ENCODE measurements around the gene TFCP2L1.

The TFCP2L1 gene

DNA sequence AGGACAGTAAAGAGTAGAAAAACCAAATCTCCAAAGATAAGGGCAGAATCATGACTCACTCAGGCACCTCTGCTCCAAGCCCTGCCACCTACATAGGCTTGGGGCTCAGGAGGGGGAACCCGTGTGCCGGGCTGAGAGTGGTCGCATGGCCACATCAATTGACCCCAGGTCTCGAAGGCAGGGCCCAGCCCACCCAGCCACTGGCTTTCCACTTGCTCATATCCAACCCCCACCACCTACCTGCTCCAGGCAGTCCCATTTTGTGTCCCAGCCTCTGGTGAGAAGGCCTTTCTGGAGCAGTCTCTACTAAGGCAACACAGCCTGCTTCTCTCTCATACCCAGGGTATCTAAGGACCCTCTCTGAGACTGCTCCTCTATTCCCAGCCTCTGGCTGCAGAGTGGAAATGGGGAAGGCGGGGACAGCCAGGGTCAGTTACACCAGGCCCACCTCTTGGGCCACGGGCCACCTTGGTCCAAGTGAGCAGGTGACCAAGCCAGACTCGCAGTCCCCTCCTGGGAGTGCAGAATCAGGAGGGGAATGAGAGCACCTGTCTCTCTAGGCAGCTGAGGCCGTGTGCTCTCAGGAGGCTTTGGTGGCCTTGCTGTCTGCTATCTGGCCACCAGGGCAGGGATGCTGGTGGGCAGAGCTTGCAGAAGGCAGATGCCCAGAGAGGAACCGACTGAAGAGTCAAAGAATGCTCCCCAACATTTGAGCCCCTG, 20.8 kb downstream of the TFCP2L1 start:
- DNase-seq = no peak

DNA sequence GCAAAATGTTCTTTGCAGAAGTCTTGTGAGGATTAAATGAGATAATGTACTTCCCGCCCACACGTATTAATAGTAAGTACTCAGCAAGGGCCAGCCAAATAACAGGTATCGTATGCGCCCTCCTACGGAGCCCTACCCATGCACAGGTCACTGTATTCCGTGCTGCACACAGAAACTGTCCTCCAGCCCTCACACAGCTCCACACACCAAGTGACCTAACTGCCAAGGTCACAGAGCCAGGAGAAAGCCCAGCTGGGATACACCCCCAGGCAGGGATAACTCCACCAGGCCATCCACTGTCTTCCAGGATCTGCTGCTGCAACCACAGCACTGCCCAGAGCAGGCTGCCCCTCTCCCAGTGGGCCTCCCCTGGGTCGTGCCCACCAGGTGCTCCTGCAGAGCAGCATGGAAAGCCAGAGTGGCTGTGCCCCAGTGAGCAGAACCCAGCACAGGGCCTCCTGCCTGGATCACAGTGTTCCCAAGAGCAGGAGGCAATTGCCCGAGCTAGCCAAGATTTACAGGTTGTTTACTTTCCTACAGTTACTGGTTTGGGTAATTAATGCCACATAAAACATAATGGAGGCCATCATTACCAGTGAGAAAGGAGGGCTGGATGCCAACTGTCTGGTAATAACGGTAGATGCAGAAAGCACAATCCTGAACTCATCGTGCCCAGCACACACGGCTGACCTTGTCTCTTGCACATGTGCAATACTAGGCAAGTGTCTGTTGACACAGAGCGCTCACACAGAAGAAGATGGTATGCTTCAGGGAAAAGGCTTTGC, 24.4 kb downstream of the TFCP2L1 start:
- DNase-seq = no peak

DNA sequence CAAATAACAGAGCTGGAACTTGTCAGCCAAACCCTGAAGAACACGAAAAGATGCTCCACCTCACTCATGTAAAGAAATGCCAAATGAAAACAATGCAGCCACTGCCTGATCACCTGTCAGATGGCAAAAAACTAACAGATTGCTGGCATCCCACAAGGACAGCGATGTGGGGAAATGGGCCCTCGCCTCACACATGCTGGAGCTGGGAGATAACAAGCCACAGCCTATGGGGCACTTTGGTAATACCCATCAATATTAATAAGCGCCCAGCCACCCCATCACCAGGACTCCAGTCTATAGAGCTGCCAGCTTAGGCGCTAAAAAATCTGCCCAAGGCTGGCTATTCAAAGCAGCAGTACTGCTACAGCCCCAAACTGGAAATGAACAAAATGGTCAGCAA, 27.0 kb downstream of the TFCP2L1 start:
- DNase-seq = no peak

DNA sequence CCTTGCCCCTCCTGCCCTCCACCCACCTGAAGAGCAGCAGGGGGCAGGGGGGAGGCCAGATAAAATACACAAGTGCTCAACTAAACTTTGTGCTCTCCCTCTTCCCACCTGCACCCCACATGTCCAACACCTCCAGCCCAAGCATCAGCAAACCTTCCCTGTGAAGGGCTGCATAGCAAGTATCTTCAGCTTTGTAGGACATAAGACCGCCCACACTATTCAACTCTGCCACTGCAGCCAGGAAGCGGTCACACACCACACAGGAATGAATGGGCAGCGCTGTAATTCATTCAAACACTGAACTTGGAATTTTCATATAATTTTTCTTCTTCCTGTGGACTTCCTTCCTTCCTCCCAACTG, 27.5 kb downstream of the TFCP2L1 start:
- no peak for DNase-seq

DNA sequence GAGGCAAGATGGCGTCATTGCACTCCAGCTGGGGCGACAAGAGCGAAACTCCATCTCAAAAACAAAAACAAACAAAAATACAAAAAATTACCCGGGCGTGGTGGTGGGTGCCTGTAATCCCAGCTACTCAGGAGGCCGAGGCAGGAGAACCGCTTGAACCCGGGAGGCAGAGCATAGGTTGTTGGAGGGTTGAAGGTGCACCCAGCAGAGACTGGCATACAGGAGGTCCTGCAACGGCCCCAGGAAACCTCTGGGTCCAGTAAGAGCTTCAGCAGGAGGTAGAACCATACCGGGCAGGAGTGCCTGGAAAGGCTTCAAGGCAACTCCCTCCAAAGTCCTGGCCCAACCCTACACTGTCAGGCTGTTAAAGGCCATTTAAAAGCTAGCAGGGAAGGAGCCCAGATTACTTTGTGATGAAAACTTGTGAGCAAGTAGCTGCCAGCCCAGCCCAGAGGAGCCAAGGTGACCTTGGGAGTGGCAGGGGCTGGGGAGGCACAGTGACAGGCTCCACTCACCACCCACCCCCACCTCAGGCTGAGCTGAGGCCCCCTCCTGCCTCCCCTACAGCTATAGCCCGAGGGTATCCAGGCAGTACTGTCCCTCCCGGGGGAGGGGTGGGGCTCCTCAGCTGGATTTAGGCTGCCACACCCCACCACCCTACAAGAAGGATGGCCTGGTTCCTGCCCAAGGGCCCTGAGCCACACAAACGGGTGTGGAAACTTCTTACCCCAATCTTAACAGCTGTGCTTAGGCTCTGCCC, 28.1 kb downstream of the TFCP2L1 start:
- DNase-seq = no peak

DNA sequence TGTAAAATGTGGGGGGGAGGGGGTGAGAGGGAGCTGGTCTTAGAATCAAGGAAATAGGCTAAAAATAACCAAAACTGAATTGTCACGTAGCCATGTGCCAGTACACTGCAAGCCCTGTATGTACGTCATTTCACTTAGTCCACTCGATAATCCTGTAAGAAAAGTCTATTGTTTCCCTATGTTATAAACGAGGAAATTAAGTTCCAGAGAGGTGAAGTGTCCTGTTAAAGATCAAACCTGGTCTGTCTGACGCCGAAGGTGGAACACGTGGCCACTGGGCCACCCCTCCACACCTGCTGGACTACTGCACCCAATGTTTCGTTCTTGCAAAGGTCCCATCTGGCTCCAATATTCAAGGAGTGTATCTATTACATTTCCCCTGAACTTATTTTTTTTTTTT, 29.6 kb downstream of the TFCP2L1 start:
- no peak for DNase-seq

DNA sequence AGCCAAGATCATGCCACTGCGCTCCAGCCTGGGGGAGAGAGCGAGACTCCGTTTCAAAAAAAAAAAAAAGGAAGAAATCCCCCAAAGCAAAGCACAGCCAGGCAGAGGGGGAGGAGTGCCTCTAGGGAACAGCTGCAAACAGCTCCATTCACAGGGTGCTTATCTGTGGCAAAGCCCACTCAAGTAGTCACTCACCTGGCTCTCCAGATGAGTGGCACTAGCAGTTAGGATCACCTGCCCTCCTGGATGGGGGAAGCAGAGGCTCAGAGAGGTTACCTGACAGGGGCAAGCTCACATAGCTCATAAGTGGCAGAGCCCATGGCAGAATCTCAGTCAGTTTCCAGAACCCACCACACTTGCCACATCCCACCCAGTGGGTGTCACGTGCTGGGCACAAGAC, 30.3 kb downstream of the TFCP2L1 start:
- DNase-seq = no peak

DNA sequence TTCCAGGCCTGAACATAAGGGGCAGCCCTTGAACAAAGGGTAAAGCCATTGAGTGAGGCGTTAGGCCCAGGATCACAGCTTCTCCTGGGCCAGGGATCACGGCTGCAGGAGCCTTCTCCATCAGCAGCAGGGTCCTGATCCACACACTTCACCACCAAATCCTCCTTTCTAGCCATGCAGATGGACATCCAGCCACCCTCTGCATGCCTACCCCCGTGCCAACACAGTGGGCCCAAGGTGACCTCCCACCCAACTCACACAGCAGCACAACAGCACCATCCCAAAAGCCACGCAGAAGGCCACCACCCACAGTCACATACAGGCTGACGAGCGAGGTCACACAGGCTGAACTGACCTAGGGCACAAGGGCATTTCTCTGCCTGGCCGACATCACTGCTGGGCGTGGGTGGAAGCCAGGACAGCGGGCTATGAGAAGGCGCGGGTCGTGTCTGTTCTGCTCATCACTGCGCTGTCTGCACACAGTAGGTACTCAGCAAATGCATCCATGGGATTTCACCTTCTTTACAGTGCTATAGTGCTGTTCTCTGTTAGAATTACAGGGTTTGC, 31.2 kb downstream of the TFCP2L1 start:
- DNase-seq = no peak

DNA sequence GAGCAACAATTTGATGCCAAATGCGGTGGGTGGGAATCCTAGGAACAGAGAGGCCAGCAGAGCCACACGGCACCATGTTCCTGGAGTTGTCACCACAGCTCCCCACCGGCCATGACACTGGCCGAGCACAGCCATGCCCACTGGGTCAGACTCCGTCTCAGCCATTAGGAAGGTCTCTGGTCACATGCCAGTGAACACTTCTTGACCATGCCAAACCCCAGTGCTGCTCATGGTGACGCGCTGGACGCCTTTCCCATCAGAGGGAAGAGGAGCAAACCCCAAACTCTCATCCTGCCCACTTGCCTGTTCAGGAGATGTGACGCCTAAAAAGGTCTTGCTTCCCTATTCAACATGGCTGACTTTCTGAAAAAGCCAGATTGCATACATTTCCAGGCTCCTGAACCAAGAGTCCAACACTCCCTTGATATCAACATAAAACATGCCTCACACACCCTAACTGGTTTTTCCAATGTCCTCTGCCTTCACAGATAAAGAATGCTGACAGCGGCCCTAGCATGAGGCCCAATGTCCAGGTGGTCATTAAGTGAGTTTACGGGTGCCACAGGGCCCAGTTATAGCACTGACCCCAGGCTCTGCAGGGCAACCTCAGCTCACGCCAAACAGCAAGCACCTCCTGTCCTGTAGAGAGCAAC, 31.9 kb downstream of the TFCP2L1 start:
- no peak for DNase-seq

DNA sequence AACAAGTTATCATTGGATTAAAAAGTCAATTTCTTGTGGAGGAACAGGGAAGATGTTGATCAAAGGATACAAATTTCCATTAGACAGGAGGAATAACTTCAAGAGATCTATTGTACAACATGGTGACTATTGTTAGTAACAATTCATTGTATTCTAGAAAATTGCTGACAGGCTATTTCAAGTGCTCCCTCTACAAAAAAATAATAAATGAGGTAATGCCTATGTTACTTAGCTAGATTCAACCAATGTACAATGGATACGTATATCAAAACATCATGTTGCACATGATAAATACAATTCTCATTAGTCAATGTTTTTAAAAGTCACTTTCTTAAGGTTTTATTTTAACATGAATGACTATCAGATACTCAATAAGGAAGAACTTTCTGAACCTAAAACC, 33.5 kb downstream of the TFCP2L1 start:
- no peak for DNase-seq

DNA sequence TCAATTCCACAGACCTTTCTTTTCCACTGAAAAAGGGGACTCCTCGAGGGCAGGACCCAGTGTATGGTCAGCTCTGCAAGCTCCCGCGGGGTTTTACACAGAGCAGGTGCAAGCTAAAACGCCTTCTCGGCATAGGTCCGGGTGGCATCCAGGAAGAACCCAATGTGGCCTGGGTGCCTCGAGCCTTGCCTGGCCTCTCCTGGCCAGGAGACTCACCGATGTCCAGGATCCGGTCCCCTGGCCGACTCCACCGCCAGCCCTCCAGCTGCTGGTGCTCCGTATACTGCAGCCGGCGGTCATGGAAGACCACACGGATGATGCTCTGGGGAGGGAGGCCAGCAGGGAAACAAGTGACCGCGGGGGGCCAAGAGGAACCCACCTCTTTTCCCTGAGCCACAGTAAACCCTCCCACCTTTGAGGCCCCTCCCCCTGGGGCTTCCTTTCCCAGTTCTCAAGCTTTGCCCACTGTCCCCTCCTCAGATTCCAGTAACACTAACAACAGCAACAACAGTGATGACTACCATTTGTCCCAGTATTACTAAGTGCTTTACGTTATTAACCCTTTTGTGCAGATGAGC, 36.1 kb downstream of the TFCP2L1 start:
- DNase-seq = no peak

DNA sequence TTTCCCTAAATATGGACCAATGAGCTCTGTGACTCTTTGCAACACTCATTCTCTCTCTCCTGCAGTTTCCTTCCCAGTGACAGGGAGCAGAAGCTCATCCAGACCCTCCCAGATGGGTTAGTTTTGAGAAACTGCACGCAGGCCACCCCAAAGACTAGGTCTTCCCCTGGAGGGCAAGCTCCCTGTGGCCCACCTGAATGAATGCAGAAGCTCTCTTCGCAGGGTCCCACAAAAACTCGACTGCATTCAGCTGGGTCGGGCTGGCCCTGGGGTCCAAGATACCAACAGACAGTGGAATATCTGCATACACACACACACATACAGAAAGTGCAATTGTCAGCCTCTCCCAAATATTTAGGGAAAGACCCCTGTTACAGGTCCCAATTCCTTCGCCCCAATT, 37.0 kb downstream of the TFCP2L1 start:
- no peak for DNase-seq

DNA sequence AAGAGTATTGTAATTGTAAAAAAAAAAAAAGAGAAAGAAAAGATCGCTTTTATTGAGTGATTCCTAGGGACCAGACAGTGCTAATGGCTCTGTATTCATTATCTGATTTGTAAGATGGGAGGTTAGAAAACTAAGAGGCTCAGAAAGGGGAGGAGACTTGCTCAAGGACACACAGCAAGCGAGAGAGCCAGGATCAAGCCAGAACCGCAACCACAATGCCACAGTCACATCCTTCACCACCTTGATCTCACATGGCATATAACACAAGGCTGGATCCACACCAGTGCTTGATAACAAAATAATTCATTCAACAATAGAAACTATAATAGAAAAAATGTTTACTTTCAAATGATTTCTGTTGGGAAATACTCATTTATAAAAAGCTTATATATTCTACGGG, 37.5 kb downstream of the TFCP2L1 start:
- no peak for DNase-seq

DNA sequence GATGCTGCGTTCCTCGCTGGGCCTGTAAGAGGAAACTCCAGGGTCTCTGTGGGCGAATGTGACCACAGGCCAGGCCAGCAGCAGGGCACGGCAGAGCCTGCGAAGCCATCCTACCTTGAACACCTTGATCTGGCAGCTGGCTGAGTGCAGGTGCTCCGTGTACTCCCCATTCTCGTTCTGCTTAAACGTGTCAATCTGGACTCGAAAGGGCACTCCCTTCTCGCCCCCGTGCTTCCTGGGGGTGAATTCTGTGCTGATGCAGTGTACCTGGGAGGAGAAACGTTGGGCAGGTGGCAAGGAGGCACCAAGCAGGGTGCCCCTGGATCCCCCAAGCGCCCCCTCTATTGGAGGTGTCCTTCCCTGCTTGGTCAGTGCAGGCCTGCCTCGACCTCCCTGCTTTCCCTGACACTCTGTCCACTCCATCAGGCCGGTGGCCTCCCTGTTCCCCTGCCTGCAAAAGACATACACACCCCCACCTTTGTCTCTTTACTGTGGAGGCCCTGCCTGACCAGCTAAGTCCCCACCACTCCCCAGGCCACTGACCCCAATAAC, 38.2 kb downstream of the TFCP2L1 start:
- DNase-seq = no peak

DNA sequence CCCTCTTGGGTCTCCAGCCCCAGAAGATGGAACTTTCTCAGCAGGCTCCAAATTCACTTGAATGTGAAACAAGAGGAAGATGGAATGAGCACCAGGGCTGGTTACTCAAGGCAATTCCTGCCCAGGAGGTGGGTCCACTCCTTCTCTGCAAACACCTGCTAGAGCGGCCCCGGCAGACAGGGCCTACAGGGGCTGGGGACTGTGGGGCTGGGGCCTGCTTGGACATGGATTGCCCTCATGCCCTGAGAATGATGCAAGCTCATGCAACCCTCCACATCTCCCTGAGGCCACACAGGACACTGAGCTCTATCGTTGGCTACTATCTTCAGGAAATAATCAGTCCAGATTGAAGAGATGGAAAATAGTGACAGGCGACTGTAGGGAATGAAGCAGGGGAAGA, 39.1 kb downstream of the TFCP2L1 start:
- no peak for DNase-seq

DNA sequence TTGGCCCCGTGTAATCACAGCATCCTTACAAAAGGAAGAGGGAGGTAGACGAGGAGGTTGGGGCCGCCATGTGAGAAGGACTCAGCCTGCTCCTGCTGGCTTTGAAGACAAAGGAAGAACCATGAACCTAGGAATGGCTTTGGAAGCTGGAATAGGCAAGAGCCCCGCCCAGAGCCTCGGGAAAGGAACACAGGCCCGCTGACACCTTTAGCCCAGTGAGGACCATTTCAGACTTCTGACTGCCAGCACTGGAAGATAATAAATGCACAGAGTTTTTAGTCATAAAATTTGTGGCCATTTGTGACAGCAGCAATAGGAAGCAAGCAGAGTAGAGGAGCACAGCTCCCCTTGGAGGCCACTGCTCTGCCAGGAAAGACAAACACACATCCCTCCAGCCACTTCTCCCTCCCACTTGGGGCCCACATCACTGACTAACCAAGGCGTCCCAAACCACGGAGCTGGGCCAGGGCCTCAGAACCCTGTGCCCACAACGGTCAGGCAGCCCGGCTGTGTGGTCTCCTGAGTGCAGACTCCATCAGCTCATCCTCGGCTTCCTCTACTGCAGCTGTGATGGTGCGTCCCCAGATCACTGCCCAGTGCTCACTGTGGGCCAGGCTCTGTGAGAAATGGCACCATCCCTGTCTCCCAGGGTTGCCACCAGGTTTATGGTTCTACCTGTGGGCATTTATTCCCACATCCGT, 39.7 kb downstream of the TFCP2L1 start:
- DNase-seq = no peak

DNA sequence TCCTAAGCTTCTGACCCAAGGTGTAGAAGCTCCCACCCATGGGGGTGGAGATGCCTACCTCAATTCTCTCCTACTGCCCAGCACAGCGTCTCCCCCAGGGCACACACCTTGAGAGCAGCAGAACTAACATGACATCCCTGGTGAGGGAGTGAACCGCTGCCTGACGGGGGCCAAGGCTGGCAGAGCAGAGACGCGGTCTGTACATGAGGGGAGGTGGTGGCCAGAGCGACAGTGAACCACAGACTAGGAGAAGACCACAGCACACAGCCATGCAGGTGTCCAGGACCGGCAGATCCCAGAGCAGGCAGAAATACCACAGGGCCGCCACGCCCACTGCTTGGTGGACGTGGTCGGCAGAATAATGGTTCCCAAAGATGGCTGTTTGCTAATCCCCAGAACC, 40.4 kb downstream of the TFCP2L1 start:
- DNase-seq = no peak

DNA sequence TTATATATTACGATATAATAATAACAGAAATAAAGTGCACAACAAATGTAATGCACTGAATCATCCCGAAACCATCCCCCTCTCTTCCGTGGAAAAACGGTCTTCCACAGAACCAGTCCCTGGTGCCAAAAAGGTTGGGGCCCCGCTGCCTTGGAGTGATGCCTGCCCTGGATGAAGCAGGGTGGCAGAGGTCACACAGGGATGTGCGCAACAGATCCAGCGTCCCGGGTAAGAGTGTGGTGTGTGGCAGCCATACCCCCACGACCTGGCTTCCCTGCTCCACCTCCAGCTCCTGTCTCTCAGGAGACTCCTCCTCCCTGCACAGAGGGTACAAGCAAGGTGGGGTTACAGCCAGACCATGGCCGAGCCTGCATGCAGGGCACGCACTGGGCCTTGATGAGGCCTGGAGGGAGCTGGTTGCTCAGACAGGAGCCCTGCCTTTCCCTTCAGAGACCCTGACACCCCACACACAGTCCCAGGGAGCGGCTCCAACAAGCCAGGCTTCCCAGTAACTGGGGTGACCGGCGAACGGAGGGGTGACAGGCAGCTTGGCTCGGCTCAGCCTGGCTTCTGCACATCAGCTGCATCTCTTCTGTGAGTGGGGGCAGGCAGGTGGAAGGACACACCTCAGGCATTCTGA, 41.1 kb downstream of the TFCP2L1 start:
- no peak for DNase-seq

DNA sequence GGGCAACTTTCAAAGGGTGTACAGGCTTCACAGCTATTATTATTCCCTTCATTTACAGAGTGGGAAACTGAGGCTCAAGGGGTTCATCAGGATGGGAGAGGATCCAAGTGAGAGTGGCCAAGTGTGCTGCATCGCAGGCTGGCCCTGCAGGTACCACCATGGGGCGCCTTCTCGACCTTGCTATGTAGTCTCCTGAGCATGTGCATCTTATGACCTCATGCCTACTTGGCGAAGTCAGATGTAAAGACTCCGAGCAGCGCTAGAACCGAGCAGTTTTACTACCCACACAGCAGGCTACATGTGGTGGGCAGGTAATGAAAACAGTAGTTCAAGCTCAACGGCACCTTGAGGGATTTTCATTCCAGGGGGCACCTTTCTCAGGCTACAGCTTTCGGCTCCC, 42.0 kb downstream of the TFCP2L1 start:
- DNase-seq = no peak

DNA sequence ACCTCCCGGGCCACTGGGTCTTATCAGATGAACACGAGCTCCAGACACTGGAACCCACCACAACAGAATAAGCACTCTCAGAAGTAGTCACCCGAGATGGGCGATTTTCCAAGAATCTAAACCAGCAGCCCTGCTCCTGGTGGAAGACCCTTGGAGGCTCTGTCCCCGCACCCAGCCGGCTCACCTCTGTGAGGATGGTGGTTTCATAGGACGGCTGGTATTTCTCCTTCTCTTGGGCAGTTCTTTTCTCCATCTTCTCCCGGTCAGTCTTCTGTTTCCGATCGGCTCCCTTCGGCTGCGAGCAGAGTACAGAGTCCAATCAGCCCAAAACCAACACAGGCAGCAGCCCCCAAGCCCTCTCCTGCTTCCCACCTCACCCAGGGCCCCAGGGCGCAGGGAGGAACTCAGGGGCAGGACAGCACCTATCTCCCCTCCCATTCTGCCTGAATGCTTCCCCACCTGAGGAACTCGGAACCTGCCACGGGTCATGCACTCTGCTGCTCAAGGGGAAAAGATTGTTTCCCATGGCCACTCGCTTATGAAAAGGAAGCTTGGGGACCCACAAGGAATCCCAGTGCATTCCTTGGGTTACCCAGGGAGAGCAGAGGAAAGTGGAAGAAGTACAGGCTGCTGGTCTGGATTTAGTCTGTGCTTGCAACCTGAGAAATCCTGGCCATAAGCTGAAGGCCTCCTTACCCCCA, 42.7 kb downstream of the TFCP2L1 start:
- no peak for DNase-seq

DNA sequence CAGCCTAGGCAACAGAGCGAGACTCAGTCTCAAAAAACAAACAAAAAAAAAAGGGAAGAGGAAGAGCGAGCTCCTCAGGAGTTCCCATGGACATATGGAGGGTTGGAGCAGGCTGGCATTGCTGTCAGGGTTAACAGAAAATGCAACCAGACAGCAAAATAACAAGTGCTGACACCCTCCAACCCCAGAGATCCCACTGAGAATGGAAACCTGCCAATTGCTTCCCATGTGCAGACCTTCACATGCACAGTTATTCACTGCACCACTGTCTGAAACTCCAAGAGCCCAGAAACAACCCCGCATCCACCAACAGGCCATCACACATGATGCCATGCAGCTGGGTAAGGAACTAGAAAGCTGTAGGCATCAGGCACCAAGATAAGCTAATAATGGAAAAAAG, 43.5 kb downstream of the TFCP2L1 start:
- no peak for DNase-seq
